HepG2 (cell line): ENCODE data around the gene ZNF582. TPM values are rescaled to one million over a fixed set of nuclear protein-coding genes. Genes with fewer than 3 reads are reported as not detected.

ENCODE experiments used
- AKNA ChIP-seq: sonication (generic); formaldehyde crosslinking; IDR thresholded peaks from 2 replicates; pipeline ENCODE4 v1.4.0; 2020; ENCODE audit warnings: missing genetic modification reagents, borderline replicate concordance
- CREB1 ChIP-seq, 2 experiments: fragments of 450-650 bp in 1 of 2; IDR thresholded peaks; 2 replicates each; pipeline ENCODE4 v1.6.1; 2016 to 2017; ENCODE audit warnings: control low read depth in 1 of 2, mild to moderate bottlenecking in 1 of 2, missing compliant biosample characterization in 1 of 2, missing genetic modification characterization in 1 of 2
- GATAD2A ChIP-seq: IDR thresholded peaks from 2 replicates; pipeline ENCODE4 v1.6.1; 2016
- HOXA9 ChIP-seq: sonication (generic); formaldehyde crosslinking; IDR thresholded peaks from 2 replicates; pipeline ENCODE4 v1.8.1; 2022; ENCODE audit warnings: missing genetic modification reagents, mild to moderate bottlenecking, moderate library complexity, borderline replicate concordance
- MYPOP ChIP-seq: sonication (generic); formaldehyde crosslinking; IDR thresholded peaks from 2 replicates; pipeline ENCODE4 v1.8.1; 2023; ENCODE audit warnings: mild to moderate bottlenecking, moderate library complexity, missing genetic modification reagents
- NR2F2 ChIP-seq: IDR thresholded peaks from 2 replicates; pipeline ENCODE4 v1.6.1; 2012; ENCODE audit warnings: low read depth, inconsistent platforms, borderline replicate concordance
- TRAFD1 ChIP-seq: sonication (generic); formaldehyde crosslinking; IDR thresholded peaks from 2 replicates; pipeline ENCODE4 v1.5.1; 2020; ENCODE audit warnings: missing genetic modification reagents, mild to moderate bottlenecking, borderline replicate concordance
- ZNF260 ChIP-seq: sonication (generic); formaldehyde crosslinking; IDR thresholded peaks from 2 replicates; pipeline ENCODE4 v1.4.0; 2020; ENCODE audit warnings: missing genetic modification reagents, low read depth, mild to moderate bottlenecking, borderline replicate concordance
- ZSCAN31 ChIP-seq: sonication (generic); formaldehyde crosslinking; IDR thresholded peaks from 2 replicates; pipeline ENCODE4 v1.5.0; 2020; ENCODE audit warnings: low read depth, mild to moderate bottlenecking, missing genetic modification reagents
- polyA plus RNA-seq, 8 experiments: library from polyadenylated mRNA; depleted of rRNA in 3 of 8; stranded (reverse) in 7 of 8; unstranded in 1 of 8; fragments of >200 nt; fragmentation: Illumina TruSeq in 4 of 8; extraction: Trizol in 4 of 8; gene quantifications; 2 replicates each; pipeline versions ENCODE4 v1.2.1 to v1.2.3, GENCODE V29; 2011 to 2016; ENCODE audit warnings: low read depth in 4 of 8, missing spikeins in 1 of 8, mixed read lengths in 1 of 8; ENCODE audit not compliant: insufficient read depth in 1 of 8
- total RNA-seq, 5 experiments: library from RNA; depleted of rRNA; stranded (reverse); fragments of >200 nt; fragmentation: Illumina TruSeq; extraction: Trizol; gene quantifications; 2 replicates each; pipeline ENCODE4 v1.2.3, GENCODE V29; 2016; ENCODE audit warnings: low read depth in 1 of 5
- TF ChIP-seq, protein P1 (sequence below): sonication (generic); formaldehyde crosslinking; IDR thresholded peaks from 2 replicates; pipeline ENCODE4 v1.4.0; 2020; ENCODE audit warnings: missing genetic modification reagents, borderline replicate concordance
- TF ChIP-seq, protein P2 (sequence below): sonication (generic); formaldehyde crosslinking; IDR thresholded peaks from 2 replicates; pipeline ENCODE4 v1.4.0; 2020; ENCODE audit warnings: missing genetic modification reagents, borderline replicate concordance

Gene ZNF582
- total and polyA plus RNA-seq, 2 of the 13 experiments (the other 11 are each of a cell fraction or from before 2014, with no cell fraction given) = 0.83 to 1.6 TPM

DNA sequence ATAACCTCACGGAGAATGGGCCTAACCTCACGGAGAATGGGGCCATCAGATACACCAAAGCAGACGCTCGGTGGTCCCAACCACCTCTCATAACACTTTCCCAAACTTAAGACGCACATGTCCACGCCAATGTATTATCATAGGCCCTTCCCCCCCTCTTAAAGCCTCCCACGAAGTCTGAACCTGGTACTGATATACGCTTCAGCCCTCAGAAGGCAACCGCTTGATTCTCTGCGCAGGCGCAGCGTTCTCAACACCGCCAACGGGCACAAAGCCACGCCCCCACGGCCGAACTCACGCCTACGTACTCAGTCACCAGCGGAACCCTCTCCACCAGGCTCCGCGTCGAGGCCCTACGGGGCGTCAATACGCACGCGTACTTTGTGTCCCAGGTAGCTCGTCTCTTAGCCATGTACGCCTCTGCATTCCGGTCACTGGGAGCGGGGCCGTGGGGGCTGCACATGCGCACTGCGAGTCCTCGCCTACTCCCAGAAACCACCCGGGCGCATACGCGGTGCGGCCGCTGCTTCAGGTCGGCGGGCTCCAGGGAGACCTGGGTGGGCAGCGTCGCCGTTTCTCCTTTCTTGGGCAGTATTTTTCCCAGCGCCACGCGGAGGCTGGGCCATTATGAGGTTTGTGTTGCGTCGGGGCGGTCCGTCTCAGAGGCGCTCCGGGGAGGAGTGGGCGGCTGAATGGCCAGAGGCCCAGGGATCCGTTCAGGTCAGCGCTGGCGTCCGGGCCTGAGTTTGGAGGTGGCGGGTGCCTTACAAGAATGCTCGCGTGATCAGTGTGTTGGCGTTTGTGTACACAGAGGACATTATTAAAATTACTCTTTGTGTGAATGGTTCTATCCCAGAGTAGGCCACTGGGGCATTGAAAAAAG, 25.3 kb downstream of the ZNF582 start (continued):
- TF ChIP-seq AKNA (no peak), HOXA9 (CRISPR knock-in tag) (0 out of 2 replicates have a peak, but pooled peaks have one; percentile 43), GATAD2A (CRISPR knock-in tag) (no peak), ZSCAN31 (no peak), NR2F2 (no peak), CREB1 (IDR thresholded peaks at IDR 0.05) (0 out of 2 replicates have a peak, but pooled peaks have one; percentile 29), CREB1 (CRISPR knock-in tag; IDR thresholded peaks at IDR 0.05) (peak; percentile 40), TRAFD1 (CRISPR knock-in tag) (no peak), ZNF260 (no peak), MYPOP (CRISPR knock-in tag) (peak; percentile 73)
- TF ChIP-seq, protein P1, sequence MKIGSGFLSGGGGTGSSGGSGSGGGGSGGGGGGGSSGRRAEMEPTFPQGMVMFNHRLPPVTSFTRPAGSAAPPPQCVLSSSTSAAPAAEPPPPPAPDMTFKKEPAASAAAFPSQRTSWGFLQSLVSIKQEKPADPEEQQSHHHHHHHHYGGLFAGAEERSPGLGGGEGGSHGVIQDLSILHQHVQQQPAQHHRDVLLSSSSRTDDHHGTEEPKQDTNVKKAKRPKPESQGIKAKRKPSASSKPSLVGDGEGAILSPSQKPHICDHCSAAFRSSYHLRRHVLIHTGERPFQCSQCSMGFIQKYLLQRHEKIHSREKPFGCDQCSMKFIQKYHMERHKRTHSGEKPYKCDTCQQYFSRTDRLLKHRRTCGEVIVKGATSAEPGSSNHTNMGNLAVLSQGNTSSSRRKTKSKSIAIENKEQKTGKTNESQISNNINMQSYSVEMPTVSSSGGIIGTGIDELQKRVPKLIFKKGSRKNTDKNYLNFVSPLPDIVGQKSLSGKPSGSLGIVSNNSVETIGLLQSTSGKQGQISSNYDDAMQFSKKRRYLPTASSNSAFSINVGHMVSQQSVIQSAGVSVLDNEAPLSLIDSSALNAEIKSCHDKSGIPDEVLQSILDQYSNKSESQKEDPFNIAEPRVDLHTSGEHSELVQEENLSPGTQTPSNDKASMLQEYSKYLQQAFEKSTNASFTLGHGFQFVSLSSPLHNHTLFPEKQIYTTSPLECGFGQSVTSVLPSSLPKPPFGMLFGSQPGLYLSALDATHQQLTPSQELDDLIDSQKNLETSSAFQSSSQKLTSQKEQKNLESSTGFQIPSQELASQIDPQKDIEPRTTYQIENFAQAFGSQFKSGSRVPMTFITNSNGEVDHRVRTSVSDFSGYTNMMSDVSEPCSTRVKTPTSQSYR (CRISPR knock-in tag) = no peak
- TF ChIP-seq, protein P2, sequence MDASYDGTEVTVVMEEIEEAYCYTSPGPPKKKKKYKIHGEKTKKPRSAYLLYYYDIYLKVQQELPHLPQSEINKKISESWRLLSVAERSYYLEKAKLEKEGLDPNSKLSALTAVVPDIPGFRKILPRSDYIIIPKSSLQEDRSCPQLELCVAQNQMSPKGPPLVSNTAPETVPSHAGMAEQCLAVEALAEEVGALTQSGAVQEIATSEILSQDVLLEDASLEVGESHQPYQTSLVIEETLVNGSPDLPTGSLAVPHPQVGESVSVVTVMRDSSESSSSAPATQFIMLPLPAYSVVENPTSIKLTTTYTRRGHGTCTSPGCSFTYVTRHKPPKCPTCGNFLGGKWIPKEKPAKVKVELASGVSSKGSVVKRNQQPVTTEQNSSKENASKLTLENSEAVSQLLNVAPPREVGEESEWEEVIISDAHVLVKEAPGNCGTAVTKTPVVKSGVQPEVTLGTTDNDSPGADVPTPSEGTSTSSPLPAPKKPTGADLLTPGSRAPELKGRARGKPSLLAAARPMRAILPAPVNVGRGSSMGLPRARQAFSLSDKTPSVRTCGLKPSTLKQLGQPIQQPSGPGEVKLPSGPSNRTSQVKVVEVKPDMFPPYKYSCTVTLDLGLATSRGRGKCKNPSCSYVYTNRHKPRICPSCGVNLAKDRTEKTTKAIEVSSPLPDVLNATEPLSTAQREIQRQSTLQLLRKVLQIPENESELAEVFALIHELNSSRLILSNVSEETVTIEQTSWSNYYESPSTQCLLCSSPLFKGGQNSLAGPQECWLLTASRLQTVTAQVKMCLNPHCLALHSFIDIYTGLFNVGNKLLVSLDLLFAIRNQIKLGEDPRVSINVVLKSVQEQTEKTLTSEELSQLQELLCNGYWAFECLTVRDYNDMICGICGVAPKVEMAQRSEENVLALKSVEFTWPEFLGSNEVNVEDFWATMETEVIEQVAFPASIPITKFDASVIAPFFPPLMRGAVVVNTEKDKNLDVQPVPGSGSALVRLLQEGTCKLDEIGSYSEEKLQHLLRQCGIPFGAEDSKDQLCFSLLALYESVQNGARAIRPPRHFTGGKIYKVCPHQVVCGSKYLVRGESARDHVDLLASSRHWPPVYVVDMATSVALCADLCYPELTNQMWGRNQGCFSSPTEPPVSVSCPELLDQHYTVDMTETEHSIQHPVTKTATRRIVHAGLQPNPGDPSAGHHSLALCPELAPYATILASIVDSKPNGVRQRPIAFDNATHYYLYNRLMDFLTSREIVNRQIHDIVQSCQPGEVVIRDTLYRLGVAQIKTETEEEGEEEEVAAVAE (CRISPR knock-in tag) = no peak
